HG03196 (cell line): Measurements from ENCODE around the gene PRPS1.
"Not testable (repeated sequence)": the region's sequence is repeated elsewhere in the genome, so short reads cannot be mapped to it uniquely, and the experiment has no call there.

Source experiments
- ATAC-seq: cut with Tn5 transposase; IDR thresholded peaks from one replicate; pipeline ENCODE4 v1.9.1; 2021; ENCODE audit not compliant: unreplicated experiment

The PRPS1 gene

DNA sequence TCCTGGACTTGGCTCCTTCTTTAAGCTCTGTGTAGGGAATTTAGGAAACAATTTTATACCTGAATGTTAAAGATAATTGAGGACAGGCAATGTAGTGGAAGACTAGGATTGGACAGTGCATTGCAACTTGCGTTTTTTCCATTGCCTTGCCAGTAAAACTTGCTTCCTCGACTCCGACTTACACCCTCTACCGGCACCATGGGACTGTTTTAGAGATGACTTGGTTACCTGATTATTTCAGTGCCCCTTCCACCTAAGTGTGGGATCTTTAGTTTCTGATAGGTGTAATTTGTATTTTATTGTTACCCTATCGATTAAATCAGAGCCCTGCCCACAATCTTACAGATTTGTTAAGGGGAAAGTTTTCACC lies 1.2 kb downstream of the PRPS1 start:
- no peak for ATAC-seq

DNA sequence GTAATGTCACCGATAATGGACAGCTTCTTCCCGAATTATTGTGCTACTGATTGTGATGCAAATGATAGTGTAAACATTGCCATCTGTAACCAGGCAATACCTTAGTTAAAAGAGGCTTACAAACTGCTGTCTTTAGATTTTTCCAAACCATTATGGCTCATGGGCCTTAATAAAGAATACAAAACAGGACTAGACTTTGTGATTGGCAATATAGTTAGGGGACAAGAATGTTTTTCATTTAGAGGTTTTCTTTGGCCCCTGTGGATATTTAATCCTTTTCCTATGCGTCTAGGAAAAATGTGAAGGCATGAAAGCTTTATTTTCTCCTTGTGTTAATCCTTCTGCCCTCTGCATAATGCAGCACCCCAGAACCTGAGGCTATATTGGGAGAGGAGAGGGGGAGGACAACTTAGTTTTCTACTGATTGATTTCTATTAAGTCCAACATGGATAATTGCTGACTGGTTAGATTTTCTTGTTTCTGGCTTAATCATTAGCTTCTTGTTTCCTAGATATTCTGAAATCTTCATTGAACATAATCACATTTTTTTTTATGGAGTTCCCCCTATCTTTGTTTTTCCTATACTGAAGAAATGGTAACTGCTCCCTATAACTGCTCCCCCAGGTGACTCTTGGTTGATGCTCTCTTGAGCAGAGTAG lies 1.9 kb downstream of the PRPS1 start:
- no peak for ATAC-seq

DNA sequence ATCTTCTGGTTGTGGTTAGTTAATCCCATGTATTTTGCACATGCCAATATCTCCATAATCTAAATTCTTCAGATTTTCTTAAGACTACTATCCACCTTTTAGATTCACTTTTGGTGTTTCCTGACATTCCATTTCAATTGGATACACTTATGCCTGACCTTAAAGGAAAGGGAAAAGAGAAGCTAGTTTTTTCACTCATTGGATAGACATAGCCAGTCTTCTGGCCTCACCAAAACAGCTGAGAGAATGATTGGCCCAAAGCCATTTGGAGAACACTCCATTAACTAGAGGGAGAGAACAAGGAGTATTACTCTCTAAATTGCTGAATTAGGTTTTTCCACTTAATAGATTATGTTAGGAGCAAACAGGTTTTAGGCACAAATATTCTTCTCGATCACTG lies 4.0 kb downstream of the PRPS1 start:
- ATAC-seq: no peak

DNA sequence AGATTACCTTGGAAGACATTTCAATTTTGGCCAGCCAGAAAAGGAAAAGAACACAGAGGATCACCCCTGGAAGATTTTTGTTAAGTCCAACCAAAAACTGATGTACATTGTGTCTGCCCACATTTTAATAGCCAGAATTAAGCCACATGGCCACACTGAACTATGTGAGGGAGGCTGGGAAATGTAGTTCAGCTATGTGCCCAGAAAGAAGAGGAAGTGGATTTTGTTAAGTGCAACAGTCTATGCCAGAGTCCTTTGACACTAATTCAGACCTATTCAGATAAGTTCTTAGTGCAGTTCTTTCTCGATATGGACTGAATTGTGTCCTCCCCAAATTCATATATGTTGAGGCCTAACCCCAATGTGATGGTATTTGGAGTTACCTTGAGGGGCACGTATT lies 18.4 kb downstream of the PRPS1 start:
- no peak for ATAC-seq

DNA sequence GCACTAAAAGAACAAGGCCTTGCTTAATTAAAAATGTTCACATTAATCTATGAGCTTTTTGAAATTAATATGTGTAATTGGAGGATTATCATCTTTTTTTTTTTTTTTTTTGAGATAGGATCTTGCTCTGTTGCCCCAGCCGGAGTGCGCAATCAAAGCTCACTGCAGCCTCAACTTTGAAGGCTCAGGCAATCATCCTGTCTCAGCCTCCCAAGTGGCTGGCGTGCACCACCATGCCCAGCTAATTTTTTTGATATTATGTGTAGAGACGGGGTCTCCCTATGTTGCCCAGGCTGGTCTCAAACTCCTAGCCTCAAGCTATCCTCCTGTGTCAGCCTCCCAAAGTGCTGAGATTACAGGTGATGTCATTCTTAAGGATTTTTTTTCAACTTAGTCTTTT lies 20.0 kb downstream of the PRPS1 start:
- no peak for ATAC-seq

DNA sequence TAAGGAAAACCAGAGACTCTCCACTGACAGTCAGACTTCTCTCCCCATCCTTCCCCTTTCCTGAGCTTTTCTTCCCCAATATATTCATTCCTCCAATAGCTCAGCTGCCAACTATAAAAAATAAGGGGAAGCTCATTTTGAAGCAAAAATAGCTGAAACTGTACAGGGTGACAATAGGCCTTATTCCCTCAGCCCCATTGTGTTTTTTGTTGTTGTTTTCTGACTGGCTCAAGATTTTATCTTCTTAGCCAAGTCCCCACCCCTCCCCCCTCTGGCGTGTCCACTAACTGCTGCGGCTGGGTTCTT lies 26.2 kb downstream of the PRPS1 start:
- no peak for ATAC-seq

DNA sequence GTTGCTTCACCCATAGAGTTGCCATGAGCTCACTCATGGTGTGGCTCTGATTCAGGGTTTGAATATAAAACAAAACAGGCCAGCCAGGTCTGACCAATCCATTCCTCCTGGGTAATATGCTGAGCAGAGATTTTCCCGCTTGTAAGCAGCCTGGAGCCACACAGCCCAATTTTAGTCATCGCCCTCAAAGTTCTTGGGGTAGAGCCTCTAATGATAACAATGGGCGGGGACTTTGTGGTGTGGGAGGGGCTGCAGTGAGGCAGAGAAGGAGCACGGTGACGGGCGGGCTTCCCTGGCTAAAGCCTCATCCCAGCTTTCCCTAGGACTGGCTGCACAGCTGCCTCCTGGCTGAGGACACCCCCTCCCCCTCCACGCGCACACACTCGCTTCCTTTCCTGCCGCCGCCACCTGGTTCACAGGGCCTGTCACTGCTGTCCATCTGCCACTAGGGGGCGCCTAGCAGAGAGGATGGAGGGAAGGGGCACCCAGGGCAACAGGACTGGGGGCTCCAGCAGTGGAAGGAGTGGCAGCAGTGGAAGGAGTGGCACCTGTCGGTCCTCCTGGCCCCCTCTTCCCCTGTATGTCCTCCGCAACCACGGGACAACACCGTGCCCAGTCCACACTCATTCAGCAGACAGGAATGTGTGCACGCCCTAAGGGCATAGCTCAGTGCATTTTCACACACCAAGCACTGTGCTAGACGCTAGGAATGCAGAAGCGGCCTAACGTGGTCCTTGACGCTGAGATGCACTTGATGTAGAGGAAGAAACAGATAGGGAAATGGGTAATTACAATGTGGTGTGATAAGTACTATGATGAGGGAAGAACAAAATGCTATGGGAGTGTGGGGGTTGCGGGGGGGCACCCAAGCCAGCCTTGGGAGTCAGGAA lies 26.8 kb downstream of the PRPS1 start:
- no peak for ATAC-seq

DNA sequence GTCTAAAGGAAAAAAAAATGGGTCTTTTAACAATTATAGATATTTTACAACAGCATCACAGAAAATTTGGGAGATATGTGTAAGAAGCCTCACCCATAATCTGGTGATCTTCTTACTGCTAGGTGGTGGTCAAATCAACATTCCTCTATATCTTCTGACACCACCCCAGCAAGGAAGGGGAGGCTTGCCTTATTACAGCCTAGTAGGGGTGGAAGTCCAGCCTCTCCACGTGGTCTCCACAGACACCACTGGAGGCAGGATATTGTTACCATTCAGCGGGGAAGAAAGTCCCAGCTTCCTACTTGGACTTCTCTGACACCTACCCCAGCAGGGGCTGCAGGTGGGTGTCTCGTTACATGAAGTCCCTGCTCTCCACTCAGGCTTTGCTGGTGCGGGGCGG lies 28.7 kb downstream of the PRPS1 start:
- ATAC-seq: no peak

DNA sequence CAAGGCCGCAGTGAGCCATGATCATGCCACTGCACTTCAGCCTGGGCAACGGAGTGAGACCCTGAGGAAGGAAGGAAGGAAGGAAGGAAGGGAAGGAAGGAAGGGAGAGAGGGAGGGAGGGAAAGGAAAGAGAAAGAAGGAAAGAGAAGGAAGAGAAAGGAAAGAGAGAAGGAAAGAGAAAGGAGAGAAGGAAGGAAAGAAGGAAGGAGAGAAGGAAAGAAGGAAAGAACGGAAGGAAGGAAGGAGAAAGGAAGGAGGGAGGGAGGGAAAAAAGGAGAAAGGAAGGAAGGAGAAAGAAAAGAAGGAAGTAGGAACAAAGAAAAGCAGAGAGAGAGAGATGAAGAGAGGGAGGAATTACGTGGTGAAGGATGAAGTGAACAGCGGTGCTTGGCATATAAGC lies 30.4 kb downstream of the PRPS1 start:
- no peak for ATAC-seq

DNA sequence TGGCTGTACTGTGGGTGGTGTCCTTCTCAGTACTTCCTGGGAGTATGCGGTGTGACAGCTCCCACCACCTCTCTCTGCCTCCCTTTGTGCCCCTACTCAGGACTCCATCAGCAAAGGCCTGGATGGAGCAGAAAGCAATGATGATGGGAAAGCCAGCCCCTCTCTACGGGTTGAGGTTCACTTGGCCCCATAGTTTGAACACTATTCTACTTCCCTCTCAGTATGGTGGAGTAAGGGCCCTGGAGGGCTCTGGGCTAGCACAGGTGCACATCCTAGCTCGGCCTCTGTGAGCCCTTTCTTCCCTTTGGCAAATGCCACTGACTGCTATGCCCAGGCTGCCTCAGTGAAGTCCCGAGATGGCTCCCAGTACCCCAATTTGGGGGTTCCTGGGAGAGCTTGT lies 31.0 kb downstream of the PRPS1 start:
- ATAC-seq: no peak

DNA sequence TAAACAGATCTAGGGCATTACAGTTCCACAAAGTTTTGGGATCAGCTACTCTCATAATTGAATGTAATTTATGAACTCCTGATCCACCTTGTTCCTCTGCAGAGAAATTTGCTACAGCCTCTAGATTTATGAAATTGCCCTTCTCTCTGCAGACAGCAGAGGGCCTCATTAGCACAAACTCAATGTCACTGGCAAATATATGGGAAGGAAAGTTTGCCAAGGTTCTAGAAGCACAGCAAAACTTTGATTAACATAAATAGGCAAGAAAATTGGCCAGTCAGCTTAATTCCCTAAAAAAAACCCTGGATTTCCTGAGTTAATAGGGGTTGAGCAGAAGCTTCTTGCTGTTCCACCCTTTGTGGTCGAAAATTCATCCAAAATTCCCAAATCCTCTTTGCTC lies 31.5 kb downstream of the PRPS1 start:
- no peak for ATAC-seq

DNA sequence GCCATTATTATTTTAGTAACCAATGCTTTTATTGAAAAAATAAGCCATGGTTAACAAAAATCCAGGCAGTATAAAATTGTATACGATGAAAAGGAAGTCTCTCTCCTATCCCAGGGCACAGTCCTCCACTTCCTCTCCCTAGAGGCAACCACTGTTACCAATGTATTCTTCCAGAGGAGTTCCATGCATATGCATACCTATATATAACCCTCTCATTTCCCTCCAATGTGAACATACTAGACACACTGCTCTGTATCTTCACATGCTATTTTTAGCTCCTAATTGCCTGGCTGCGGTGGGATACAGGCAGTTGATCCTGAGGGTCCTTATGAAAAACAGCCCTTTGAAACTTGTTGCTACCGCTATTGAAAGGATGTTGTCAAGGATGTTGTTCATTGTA lies 33.8 kb downstream of the PRPS1 start:
- no peak for ATAC-seq

DNA sequence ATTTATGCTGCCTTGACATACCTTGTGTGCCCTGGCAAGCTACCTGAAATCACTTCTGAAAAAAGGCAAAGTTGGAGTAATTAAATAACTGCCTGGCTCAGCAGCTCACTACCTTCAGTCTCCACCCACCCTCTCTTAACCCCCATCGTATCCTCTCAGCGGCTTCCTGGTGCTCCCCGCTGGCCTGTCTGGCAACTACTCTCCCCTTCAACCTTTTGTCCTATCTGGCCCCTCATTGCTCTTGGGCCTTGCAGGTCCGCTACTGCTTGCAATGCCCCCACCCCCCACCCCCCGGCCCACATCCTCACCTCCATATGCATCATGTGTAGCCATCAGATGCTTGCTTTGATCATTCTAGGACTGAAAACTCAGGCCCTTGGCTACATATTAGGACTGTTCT lies 34.5 kb downstream of the PRPS1 start:
- no peak for ATAC-seq

DNA sequence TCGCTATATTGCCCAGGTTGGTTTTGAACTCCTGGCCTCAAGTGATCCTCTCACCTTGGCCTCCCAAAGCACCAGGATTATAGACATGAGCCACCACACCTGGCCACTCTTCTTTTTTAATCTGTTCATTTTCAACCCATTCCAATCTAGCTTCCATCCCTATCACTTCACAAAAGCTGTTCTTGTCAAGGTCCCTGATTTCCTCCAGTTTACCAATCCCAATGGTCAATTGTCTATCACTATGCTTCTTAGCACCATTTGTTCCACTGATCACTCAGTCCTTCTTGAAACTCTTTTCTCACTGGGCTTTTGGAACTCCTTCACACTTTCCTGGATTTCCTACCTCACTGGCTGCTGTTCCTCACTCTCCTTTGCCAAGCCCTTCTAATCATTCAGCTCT lies 38.6 kb downstream of the PRPS1 start:
- ATAC-seq: no peak

DNA sequence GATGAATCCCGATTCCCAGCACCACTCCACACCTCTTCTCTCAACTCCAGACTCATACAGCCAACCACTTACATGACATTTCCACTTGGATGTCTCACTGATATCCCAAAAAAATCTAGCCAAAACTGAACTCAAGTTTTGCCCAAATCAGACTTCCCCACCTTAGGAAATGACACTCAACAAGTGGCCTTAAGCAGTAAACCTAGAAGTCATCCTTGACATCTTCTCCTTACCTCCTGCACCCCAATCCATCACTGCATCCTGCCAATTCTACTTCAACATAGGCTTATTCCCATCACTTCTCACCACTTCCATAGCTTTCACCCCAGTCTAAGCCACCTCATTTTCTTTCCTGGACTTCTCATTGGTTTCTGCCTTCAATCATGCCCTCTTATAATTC lies 39.1 kb downstream of the PRPS1 start:
- ATAC-seq: no peak

DNA sequence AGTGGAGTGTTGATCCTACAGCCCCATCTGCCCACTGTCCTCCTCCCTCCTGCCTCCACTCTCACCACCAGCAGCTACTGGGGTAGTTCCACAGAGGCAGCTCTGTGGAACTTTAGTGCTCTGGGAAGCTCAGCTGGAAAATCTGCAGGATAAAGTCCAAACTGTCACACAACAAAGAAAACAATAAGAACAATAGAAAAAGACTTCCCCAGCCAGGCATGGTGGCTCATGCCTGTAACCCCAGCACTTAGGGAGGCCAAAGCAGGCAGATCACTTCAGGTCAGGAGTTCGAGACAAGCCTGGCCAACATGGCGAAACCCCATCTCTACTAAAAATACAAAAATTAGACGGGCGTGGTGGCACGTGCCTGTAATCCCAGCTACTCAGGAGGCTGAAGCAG lies 40.4 kb downstream of the PRPS1 start:
- not testable (repeated sequence) for ATAC-seq

DNA sequence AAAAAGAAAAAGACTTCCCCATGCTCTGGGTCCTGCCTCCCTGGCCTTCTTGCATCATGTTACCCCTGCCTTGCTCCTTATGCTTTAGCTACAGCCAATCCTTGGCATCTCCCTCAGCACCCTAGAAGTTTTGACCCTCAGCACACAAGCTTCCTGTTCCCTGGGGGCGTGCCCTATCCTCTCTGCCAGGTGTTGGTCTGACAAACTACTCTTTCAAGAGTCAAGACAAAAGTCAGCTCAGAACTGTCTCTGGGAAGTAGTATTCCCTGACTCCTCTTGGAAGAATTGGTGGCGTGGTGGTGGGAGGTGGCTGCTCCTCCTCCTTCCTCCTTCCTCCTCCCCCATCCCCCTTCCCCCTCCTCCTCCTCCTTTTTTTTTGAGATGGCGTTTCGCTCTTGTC lies 41.0 kb downstream of the PRPS1 start:
- ATAC-seq: no peak

DNA sequence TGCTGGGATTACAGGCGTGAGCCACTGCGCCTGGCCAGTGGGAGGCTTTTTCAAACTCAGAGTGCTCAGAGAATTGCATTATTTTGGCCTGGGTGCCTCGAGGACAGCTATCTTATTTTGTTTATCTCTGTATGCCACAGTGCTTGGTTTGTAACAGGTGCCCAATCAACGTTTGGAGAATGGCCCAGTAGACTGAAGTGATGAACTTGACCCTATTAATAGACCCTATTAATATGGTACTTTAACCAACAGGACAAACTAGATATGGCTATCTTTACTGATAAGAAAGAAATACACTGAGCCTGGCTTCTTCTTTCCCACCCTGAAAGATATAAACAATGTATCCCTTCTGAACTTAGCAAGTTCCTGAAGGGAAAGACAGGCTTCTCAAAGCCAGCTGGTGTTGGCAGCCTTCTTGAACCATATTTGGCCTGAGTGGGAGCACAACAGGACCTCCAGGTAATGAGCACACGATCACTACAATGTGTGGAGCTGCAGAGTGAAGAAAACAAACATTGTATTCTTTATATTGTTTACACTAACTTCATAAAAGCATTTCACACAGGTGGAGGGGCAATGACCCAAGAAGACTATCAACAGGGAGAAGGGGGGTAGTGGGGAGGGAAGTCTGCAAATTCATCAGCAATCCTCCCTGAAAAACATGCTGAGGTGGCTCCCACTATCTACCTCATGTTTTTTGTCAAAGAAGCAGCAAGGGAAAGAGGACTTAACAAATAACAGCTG lies 41.7 kb downstream of the PRPS1 start:
- ATAC-seq: no peak

DNA sequence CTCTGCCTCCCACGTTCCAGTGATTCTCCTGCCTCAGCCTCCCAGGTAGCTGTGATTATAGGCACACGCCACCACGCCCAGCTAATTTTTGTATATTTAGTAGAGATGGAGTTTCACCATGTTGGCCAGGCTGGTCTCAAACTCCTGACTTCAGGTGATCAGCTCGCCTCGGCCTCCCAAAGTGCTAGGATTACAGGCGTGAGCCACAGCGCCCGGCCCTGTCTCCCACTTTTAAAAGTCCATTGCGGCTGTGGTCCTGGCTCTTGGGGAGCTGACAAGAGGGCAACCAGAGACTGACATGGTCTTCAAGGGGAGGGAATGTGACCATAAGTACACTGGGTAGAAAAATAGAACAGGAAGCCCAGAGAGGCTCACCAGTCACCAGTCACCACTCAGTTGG lies 42.9 kb downstream of the PRPS1 start:
- ATAC-seq: not testable (repeated sequence)

DNA sequence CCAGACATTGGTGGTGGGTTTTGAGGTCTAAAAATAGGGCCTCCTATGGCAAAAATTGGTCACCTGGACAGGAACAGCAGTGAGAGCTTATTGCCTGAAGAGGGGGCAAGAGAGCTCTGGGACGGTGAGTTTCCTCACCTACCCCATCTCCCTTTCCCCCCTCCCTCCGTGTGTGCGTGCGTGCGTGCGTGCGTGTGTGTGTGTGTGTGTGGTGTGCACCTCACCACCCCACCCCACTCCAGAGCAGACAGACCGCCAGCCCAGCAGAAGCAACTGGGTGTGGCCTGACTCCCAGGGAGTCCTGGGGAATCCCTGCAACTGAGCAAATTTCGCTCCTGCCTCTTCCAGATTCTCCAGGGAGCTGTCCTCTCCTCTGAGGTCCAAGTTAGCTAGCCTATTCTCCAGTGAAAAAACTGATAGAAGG lies 44.7 kb downstream of the PRPS1 start:
- no peak for ATAC-seq

DNA sequence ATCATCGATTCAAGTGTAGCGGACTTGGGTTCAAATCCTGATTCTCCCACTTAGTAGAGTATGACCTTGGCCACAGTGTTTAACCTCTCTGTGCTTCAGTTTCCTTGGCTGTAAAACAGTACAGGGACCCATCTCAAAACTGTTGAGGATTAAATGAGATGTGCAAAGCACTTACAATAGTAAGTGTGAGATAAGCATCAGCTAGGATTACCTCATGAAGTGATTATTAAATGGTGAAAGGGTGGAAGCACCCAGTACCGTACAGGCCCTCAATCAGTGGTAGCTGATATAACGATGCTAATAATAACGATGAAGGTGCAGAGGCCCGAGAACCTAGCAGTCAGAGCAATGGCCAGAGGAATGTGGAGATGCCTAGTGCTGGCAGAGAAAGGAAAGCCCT lies 45.1 kb downstream of the PRPS1 start:
- peak; percentile 1 for ATAC-seq

DNA sequence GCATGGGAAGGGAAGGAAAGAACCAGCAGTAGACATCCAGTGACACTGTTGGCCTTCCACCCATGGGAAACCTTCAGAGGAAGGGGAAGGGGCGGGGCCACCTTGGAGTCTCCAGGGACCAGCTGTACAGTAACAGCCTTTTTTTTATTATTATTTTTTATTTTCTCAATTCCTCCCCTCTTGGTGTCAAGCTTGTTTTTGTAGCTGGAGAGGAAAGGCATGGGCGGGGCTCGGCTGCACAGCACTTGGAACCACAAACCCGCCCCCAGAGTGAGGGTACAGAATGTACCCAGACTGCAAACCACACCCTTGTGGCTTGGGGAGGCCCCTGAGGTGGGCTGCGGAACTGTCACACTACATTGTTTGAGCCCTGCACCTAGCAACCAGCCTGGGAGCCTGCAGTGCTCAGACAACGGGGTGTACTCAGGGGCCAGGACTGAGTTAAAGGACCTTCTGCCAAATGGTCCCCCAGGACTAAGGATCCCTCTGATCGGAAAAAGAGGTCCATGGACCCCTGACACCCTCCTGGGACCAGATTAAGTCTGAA lies 45.7 kb downstream of the PRPS1 start:
- ATAC-seq: peak; percentile 88
